Measurements from ENCODE around the gene TASL. TPM values are rescaled to one million over a fixed set of nuclear protein-coding genes. Genes with fewer than 3 reads are reported as not detected.
"Not testable (repeated sequence)": the region's sequence is repeated elsewhere in the genome, so short reads cannot be mapped to it uniquely, and the experiment has no call there.

TASL gene
- polyA plus RNA-seq, 4 donors: 0.49 to 1.4 (median 1.0) TPM; not detected in 1

DNA sequence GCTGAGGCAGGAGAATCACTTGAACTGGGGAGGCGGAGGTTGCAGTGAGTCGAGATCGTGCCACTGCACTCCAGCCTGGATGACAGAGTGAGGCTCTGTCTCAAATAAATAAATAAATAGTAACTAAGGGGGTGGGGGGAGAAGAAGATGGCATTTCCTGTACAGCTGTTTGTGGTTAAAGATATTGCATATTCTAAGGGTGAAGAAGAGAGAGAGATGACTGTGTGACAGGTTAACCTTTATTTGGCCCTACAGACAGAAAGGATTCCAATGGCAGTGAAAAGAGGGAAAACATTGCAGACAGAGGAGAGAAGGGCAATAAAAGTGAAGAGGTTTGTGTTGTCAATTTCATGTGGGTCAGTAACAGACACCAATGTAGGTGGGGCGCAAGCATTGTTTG is 9.4 kb downstream of the TASL start:
- FAIRE-seq: no peak
- no peaks in the 10 kb centered on the region for H3K36me3 ChIP-seq (ENCODE audit: control insufficient read depth in 3 of 3, insufficient read depth in 2 of 3, low read depth in 1 of 3, low read length in 3 of 3)
- no peaks in the 10 kb centered on the region for H3K9me3 ChIP-seq (ENCODE audit: control insufficient read depth in 2 of 2, insufficient read depth in 1 of 2, low read depth in 1 of 2, low read length in 1 of 2)
- DNase-seq: no peak
- WGBS, 3 donors: 65 to 89% (median 87%) methylated on average over 4 of the region's 4 CpGs
- no peak overlapping the region for H3K4me3 ChIP-seq (ENCODE audit: low read depth in 1 of 3, low read length in 3 of 3)
- H3K4me1 ChIP-seq (ENCODE audit: control insufficient read depth in 3 of 3, insufficient read depth in 2 of 3, low read depth in 1 of 3, low read length in 2 of 3): peaks cover 0 to 4% (median 0%) of the 10 kb centered on the region in 3 donors
- H3K27me3 ChIP-seq (ENCODE audit: control insufficient read depth in 3 of 3, insufficient read depth in 3 of 3, low read length in 3 of 3): no peaks in the 10 kb centered on the region
- no peak overlapping the region for H3K27ac ChIP-seq (ENCODE audit: low read depth in 1 of 3, low read length in 2 of 3)

DNA sequence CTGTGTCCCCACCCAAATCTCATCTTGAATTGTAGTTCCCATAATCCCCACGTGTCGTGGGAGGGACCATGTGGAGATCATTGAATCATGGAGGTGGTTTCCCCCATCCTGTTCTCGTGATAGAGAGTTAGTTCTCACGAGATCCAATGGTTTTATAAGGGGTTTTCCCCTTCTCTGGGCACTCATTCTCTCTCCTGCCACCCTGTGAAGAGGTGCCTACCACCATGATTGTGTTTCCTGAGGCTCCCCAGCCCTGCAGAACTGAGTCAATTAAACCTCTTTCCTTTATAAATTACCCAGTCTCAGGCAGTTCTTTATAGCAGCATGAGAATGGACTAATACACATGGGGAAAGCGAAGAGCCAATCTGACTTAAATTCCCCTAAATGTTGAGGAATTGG is 14.5 kb downstream of the TASL start:
- H3K9me3 ChIP-seq (ENCODE audit: control insufficient read depth in 2 of 2, insufficient read depth in 1 of 2, low read depth in 1 of 2, low read length in 1 of 2); H3K36me3 ChIP-seq (ENCODE audit: control insufficient read depth in 3 of 3, insufficient read depth in 2 of 3, low read depth in 1 of 3, low read length in 3 of 3); H3K4me3 ChIP-seq (ENCODE audit: low read depth in 1 of 3, low read length in 3 of 3); H3K27ac ChIP-seq (ENCODE audit: low read depth in 1 of 3, low read length in 2 of 3); FAIRE-seq; DNase-seq; H3K27me3 ChIP-seq (ENCODE audit: control insufficient read depth in 3 of 3, insufficient read depth in 3 of 3, low read length in 3 of 3); H3K4me1 ChIP-seq (ENCODE audit: control insufficient read depth in 3 of 3, insufficient read depth in 2 of 3, low read depth in 1 of 3, low read length in 2 of 3): not testable (repeated sequence)
- WGBS, 3 donors: 58 to 84% (median 60%) methylated on average over 5 of the region's 5 CpGs

DNA sequence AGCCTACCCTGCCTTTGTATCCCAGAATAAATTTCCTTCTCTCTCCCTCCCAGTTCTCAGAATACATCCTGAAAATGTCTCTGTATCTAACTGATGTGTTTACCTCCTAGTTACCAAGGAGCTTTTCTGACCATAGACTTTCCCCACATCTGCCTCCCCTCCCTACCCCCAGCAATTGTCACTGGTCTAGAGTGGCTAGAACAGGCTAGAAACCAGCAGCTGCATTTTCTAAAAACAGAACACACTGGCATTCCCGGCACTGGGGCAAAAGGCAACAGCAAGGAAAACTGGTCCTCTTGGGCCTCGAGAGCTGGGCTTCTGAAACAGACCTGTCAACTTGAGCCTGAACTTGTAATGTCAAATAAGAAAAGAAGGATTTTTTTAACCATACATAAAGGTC is 16.4 kb downstream of the TASL start:
- no peaks in the 10 kb centered on the region for H3K36me3 ChIP-seq (ENCODE audit: control insufficient read depth in 3 of 3, insufficient read depth in 2 of 3, low read depth in 1 of 3, low read length in 3 of 3)
- H3K27me3 ChIP-seq (ENCODE audit: control insufficient read depth in 3 of 3, insufficient read depth in 3 of 3, low read length in 3 of 3): no peaks in the 10 kb centered on the region
- FAIRE-seq: no peak
- 68 to 76% (median 69%) methylated on average over 2 of the region's 2 CpGs for WGBS, 3 donors
- H3K9me3 ChIP-seq (ENCODE audit: control insufficient read depth in 2 of 2, insufficient read depth in 1 of 2, low read depth in 1 of 2, low read length in 1 of 2): no peaks in the 10 kb centered on the region
- DNase-seq: no peak
- no peaks in the 10 kb centered on the region for H3K4me1 ChIP-seq (ENCODE audit: control insufficient read depth in 3 of 3, insufficient read depth in 2 of 3, low read depth in 1 of 3, low read length in 2 of 3)
- H3K27ac ChIP-seq (ENCODE audit: low read depth in 1 of 3, low read length in 2 of 3): no peak overlapping the region
- no peak overlapping the region for H3K4me3 ChIP-seq (ENCODE audit: low read depth in 1 of 3, low read length in 3 of 3)

DNA sequence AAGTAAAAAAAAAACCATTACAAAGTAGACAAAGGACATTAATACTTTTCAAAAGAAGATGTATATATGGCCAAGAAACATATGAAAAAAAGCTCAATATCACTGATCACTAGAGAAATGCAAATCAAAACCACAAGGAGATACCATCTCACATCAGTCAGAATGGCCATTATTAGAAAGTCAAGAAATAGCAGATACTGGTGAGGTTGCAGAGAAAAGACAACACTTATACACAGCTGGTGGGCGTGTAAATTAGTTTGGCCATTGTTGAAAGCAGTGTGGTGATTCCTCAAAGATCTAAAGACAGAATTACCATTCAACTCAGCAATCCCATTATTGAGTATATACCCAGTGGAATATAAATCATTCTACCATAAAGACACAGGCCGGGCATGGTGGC is 39.3 kb downstream of the TASL start:
- H3K36me3 ChIP-seq (ENCODE audit: control insufficient read depth in 3 of 3, insufficient read depth in 2 of 3, low read depth in 1 of 3, low read length in 3 of 3): no peaks in the 10 kb centered on the region
- WGBS, 3 donors: 86 to 89% (median 88%) methylated on average over 2 of the region's 2 CpGs
- H3K4me1 ChIP-seq (ENCODE audit: control insufficient read depth in 3 of 3, insufficient read depth in 2 of 3, low read depth in 1 of 3, low read length in 2 of 3): no peaks in the 10 kb centered on the region
- no peaks in the 10 kb centered on the region for H3K27me3 ChIP-seq (ENCODE audit: control insufficient read depth in 3 of 3, insufficient read depth in 3 of 3, low read length in 3 of 3)
- DNase-seq (no peak), FAIRE-seq (no peak)
- H3K27ac ChIP-seq (ENCODE audit: low read depth in 1 of 3, low read length in 2 of 3): no peak overlapping the region
- no peaks in the 10 kb centered on the region for H3K9me3 ChIP-seq (ENCODE audit: control insufficient read depth in 2 of 2, insufficient read depth in 1 of 2, low read depth in 1 of 2, low read length in 1 of 2)
- H3K4me3 ChIP-seq (ENCODE audit: low read depth in 1 of 3, low read length in 3 of 3): no peak overlapping the region

DNA sequence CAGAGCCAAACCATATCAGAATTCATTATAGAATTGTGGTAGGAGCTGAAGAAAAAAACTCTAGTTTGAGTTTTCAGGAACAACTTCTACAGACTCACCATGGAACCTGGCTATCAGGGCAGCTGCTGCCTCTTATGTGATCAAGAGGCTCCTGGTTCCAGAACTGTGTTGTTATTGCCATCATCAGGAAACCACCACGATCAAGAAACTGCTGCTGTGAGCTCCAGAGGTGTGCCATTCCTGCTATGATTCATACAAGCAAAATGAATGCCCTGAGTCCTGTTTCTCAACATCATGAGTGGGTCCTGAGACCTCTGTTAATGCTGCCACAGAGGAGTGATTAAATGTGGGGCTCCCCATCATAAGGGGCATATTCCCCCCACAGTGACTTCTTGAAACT is 43.7 kb downstream of the TASL start:
- Histone ChIP-seq H3K4me3 (ENCODE audit: low read depth in 1 of 3, low read length in 3 of 3) (no peak overlapping the region), H3K9me3 (ENCODE audit: control insufficient read depth in 2 of 2, insufficient read depth in 1 of 2, low read depth in 1 of 2, low read length in 1 of 2) (no peaks in the 10 kb centered on the region), H3K27ac (ENCODE audit: low read depth in 1 of 3, low read length in 2 of 3) (no peak overlapping the region), H3K36me3 (ENCODE audit: control insufficient read depth in 3 of 3, insufficient read depth in 2 of 3, low read depth in 1 of 3, low read length in 3 of 3) (no peaks in the 10 kb centered on the region), H3K27me3 (ENCODE audit: control insufficient read depth in 3 of 3, insufficient read depth in 3 of 3, low read length in 3 of 3) (no peaks in the 10 kb centered on the region), H3K4me1 (ENCODE audit: control insufficient read depth in 3 of 3, insufficient read depth in 2 of 3, low read depth in 1 of 3, low read length in 2 of 3) (no peaks in the 10 kb centered on the region)
- FAIRE-seq (no peak), DNase-seq (no peak)
- WGBS, 3 donors: 50 to 69% (median 66%) methylated on average over 1 of the region's 1 CpG

DNA sequence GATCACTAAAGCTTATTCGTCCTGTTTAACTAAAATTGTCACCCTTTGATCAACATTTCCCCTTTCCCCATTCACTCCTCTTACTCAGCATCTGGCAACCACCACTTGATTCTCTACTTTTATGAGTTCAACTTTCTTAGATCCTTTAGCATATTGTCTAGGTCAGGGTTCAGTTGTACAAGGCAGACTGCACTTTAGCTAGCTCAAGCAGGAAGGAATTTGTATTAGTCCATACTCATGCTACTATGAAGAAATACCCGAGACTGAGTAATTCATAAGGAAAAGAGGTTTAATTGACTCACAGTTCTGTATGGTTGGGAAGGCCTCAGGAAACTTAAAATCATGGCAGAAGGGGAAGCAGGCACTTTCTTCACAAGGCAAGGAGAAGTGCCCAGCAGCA is 44.3 kb downstream of the TASL start:
- Histone ChIP-seq H3K4me3 (ENCODE audit: low read depth in 1 of 3, low read length in 3 of 3) (no peak overlapping the region), H3K9me3 (ENCODE audit: control insufficient read depth in 2 of 2, insufficient read depth in 1 of 2, low read depth in 1 of 2, low read length in 1 of 2) (no peaks in the 10 kb centered on the region), H3K27ac (ENCODE audit: low read depth in 1 of 3, low read length in 2 of 3) (no peak overlapping the region), H3K36me3 (ENCODE audit: control insufficient read depth in 3 of 3, insufficient read depth in 2 of 3, low read depth in 1 of 3, low read length in 3 of 3) (no peaks in the 10 kb centered on the region), H3K27me3 (ENCODE audit: control insufficient read depth in 3 of 3, insufficient read depth in 3 of 3, low read length in 3 of 3) (no peaks in the 10 kb centered on the region), H3K4me1 (ENCODE audit: control insufficient read depth in 3 of 3, insufficient read depth in 2 of 3, low read depth in 1 of 3, low read length in 2 of 3) (no peaks in the 10 kb centered on the region)
- FAIRE-seq: no peak
- WGBS, 3 donors: 43 to 58% (median 45%) methylated on average over 2 of the region's 2 CpGs
- peak in 1 of 2 donors; percentile 28 for DNase-seq

DNA sequence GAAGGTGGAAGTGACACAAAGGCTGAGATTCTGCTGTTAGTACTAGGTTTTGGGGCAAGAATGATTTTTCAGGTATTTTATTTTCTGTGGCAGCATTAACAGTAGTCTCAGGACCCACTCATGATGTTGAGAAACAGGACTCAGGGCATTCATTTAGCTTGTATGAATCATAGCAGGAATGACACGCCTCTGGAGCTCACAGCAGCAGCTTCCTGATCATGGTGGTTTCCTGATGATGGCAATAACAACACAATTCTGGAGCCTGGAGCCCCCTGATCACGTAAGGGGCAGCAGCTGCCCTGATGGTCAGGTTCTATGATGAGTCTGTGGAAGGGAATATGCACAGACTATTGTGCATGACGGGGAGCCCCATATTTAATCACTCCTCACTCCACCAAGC is 47.0 kb downstream of the TASL start:
- DNase-seq (no peak), FAIRE-seq (no peak)
- Histone ChIP-seq H3K4me3 (ENCODE audit: low read depth in 1 of 3, low read length in 3 of 3) (no peak overlapping the region), H3K4me1 (ENCODE audit: control insufficient read depth in 3 of 3, insufficient read depth in 2 of 3, low read depth in 1 of 3, low read length in 2 of 3) (no peaks in the 10 kb centered on the region), H3K36me3 (ENCODE audit: control insufficient read depth in 3 of 3, insufficient read depth in 2 of 3, low read depth in 1 of 3, low read length in 3 of 3) (no peaks in the 10 kb centered on the region), H3K9me3 (ENCODE audit: control insufficient read depth in 2 of 2, insufficient read depth in 1 of 2, low read depth in 1 of 2, low read length in 1 of 2) (no peaks in the 10 kb centered on the region), H3K27me3 (ENCODE audit: control insufficient read depth in 3 of 3, insufficient read depth in 3 of 3, low read length in 3 of 3) (no peaks in the 10 kb centered on the region), H3K27ac (ENCODE audit: low read depth in 1 of 3, low read length in 2 of 3) (no peak overlapping the region)
- 39 to 72% (median 45%) methylated on average over 3 of the region's 3 CpGs for WGBS, 3 donors

DNA sequence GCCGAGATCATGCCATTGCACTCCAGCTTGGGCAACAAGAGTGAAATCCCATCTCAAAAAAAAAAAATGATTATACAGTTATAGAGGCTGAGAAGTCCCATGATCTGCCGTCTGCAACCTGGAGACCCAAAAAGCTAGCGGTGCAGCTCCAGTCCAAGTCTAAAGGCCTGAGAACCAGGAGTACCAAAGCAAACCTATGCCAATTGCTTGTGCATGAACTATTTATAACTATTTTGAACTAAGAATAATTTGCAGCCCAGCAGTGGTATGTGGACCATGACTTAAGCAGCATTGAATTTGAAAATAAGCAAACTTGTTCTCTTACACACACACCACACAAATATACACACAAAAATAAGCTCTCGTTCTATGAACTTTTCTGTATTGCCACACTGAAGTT is 51.8 kb downstream of the TASL start:
- DNase-seq (no peak), FAIRE-seq (no peak)
- H3K27ac ChIP-seq (ENCODE audit: low read depth in 1 of 3, low read length in 2 of 3): no peak overlapping the region
- 77 to 87% (median 83%) methylated on average over 4 of the region's 4 CpGs for WGBS, 3 donors
- H3K9me3 ChIP-seq (ENCODE audit: control insufficient read depth in 2 of 2, insufficient read depth in 1 of 2, low read depth in 1 of 2, low read length in 1 of 2): no peaks in the 10 kb centered on the region
- no peaks in the 10 kb centered on the region for H3K36me3 ChIP-seq (ENCODE audit: control insufficient read depth in 3 of 3, insufficient read depth in 2 of 3, low read depth in 1 of 3, low read length in 3 of 3)
- no peak overlapping the region for H3K4me3 ChIP-seq (ENCODE audit: low read depth in 1 of 3, low read length in 3 of 3)
- H3K4me1 ChIP-seq (ENCODE audit: control insufficient read depth in 3 of 3, insufficient read depth in 2 of 3, low read depth in 1 of 3, low read length in 2 of 3): no peaks in the 10 kb centered on the region
- no peaks in the 10 kb centered on the region for H3K27me3 ChIP-seq (ENCODE audit: control insufficient read depth in 3 of 3, insufficient read depth in 3 of 3, low read length in 3 of 3)

DNA sequence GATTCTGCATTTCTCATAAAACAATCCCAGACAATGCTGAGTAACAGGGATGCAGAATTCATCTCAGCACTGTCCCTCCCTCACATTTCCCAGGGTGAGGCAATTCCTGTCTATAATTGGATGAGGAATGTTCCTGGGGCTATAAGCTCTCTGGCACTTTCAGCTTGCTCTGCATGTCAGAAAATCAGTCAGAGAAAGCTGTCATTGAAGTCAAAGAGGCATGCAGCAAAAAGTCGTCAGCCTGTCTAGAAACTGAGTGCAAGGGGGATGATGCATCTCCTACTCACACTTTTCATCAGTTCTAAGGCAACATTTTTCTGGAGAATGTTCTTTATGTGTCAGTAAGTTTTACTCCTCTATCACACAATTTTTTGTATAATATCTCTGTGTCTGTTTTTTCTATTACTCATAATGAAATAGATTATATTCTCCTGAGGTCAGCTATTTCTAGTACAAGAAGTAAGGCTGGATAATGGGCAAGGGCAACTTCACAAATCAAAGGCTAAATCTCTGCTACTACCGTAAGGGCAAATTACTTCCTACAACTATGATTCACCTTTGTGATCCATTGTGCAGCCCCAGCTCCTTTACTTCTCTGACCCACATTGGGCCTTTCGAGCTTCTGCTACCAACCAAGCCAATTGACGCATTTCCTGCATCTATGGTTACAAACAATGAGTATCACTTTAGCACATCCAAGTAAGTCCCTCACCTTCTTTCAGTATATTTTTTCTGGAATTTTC is 56.0 kb downstream of the TASL start:
- DNase-seq: no peak
- Histone ChIP-seq H3K4me1 (ENCODE audit: control insufficient read depth in 3 of 3, insufficient read depth in 2 of 3, low read depth in 1 of 3, low read length in 2 of 3) (no peaks in the 10 kb centered on the region), H3K27ac (ENCODE audit: low read depth in 1 of 3, low read length in 2 of 3) (no peak overlapping the region), H3K4me3 (ENCODE audit: low read depth in 1 of 3, low read length in 3 of 3) (no peak overlapping the region), H3K36me3 (ENCODE audit: control insufficient read depth in 3 of 3, insufficient read depth in 2 of 3, low read depth in 1 of 3, low read length in 3 of 3) (no peaks in the 10 kb centered on the region), H3K9me3 (ENCODE audit: control insufficient read depth in 2 of 2, insufficient read depth in 1 of 2, low read depth in 1 of 2, low read length in 1 of 2) (no peaks in the 10 kb centered on the region), H3K27me3 (ENCODE audit: control insufficient read depth in 3 of 3, insufficient read depth in 3 of 3, low read length in 3 of 3) (no peaks in the 10 kb centered on the region)
- WGBS, 3 donors: 74 to 77% (median 74%) methylated on average over 4 of the region's 4 CpGs
- FAIRE-seq: no peak
